Activated naive CD4-positive, alpha-beta T cell treated with anti-CD3 and anti-CD28 coated beads, Interleukin-2, amount 10 ng/mL, durations not matched to agents 7 days and 5 days (primary cell): ENCODE measurements around the gene BRD9.
A peak's percentile ranks its signal among the peaks of the same experiment; 100 is the strongest.
"Not testable (repeated sequence)": the region's sequence is repeated elsewhere in the genome, so short reads cannot be mapped to it uniquely, and the experiment has no call there.

Experiments
- CTCF ChIA-PET: fragments of 350-600 bp; sonication (Branson Sonifier 250); formaldehyde crosslinking; loops from one replicate; lab custom pipeline; 2021; ENCODE audit warnings: antibody characterized with exemption; lab: Charles Lee
- DNase-seq: peaks from one replicate; pipeline ENCODE4 v3.0.0-alpha.2; 2020
- H3K27ac Mint-ChIP-seq: one replicate; pipeline ENCODE4 v1.8.0; 2021; ENCODE audit warnings: mild to moderate bottlenecking, moderate library complexity, mixed read lengths
- H3K27me3 Mint-ChIP-seq: one replicate; pipeline ENCODE4 v1.8.0; 2021; ENCODE audit warnings: mild to moderate bottlenecking, mixed read lengths
- H3K36me3 Mint-ChIP-seq: one replicate; pipeline ENCODE4 v1.8.0; 2021; ENCODE audit warnings: mixed read lengths
- H3K4me1 Mint-ChIP-seq: one replicate; pipeline ENCODE4 v1.8.0; 2021; ENCODE audit warnings: mixed read lengths
- H3K4me3 Mint-ChIP-seq: one replicate; pipeline ENCODE4 v1.8.0; 2021; ENCODE audit warnings: mild to moderate bottlenecking, moderate library complexity, mixed read lengths
- H3K9me3 Mint-ChIP-seq: one replicate; pipeline ENCODE4 v1.8.0; 2021; ENCODE audit warnings: mixed read lengths

The BRD9 gene

GRCh38 chr5:840118-840973 is 52.3 kb downstream of the BRD9 start:
- not testable (repeated sequence) for H3K4me3 Mint-ChIP-seq

GRCh38 chr5:838431-838851 is 54.2 kb downstream of the BRD9 start:
- CTCF ChIA-PET, H3K27ac Mint-ChIP-seq, H3K27me3 Mint-ChIP-seq, H3K36me3 Mint-ChIP-seq, H3K9me3 Mint-ChIP-seq, H3K4me1 Mint-ChIP-seq, H3K4me3 Mint-ChIP-seq: not testable (repeated sequence)
- DNase-seq: peak; percentile 18

More at GRCh38 chr5:840118-840973, 52.3 kb downstream of the BRD9 start:
- DNase-seq: peak; percentile 19
- H3K27me3 Mint-ChIP-seq, H3K36me3 Mint-ChIP-seq, H3K4me1 Mint-ChIP-seq, H3K9me3 Mint-ChIP-seq, CTCF ChIA-PET: not testable (repeated sequence)
- peak overlapping the region; percentile 3 for H3K27ac Mint-ChIP-seq

GRCh38 chr5:837621-838121 is 54.9 kb downstream of the BRD9 start:
- H3K27me3 Mint-ChIP-seq, H3K4me3 Mint-ChIP-seq, H3K4me1 Mint-ChIP-seq, DNase-seq, H3K36me3 Mint-ChIP-seq, H3K9me3 Mint-ChIP-seq, H3K27ac Mint-ChIP-seq, CTCF ChIA-PET: not testable (repeated sequence)

GRCh38 chr5:835933-836612 is 56.5 kb downstream of the BRD9 start:
- H3K27me3 Mint-ChIP-seq, H3K4me1 Mint-ChIP-seq, H3K36me3 Mint-ChIP-seq, H3K27ac Mint-ChIP-seq, CTCF ChIA-PET, H3K4me3 Mint-ChIP-seq, H3K9me3 Mint-ChIP-seq: not testable (repeated sequence)
- DNase-seq: peak; percentile 12

- H3K4me3 Mint-ChIP-seq, DNase-seq, H3K27me3 Mint-ChIP-seq, CTCF ChIA-PET, H3K27ac Mint-ChIP-seq, H3K9me3 Mint-ChIP-seq, H3K4me1 Mint-ChIP-seq, H3K36me3 Mint-ChIP-seq: not testable (repeated sequence)
Measured at GRCh38 chr5:834013-834412, 58.6 kb downstream of the BRD9 start.

- H3K27me3 Mint-ChIP-seq, H3K27ac Mint-ChIP-seq, DNase-seq, H3K9me3 Mint-ChIP-seq, H3K4me1 Mint-ChIP-seq, H3K4me3 Mint-ChIP-seq, CTCF ChIA-PET, H3K36me3 Mint-ChIP-seq: not testable (repeated sequence)
Measured at GRCh38 chr5:828194-828593, 64.4 kb downstream of the BRD9 start.

GRCh38 chr5:825544-825943 is 67.1 kb downstream of the BRD9 start:
- H3K36me3 Mint-ChIP-seq, H3K27ac Mint-ChIP-seq, H3K9me3 Mint-ChIP-seq, H3K4me1 Mint-ChIP-seq, CTCF ChIA-PET, DNase-seq, H3K27me3 Mint-ChIP-seq, H3K4me3 Mint-ChIP-seq: not testable (repeated sequence)

- DNase-seq: no peak
- Mint-ChIP-seq H3K9me3 (no peaks in the 10 kb centered on the region), H3K4me1 (no peaks in the 10 kb centered on the region), H3K27me3 (no peaks in the 10 kb centered on the region), H3K4me3 (no peak overlapping the region), H3K36me3 (no peaks in the 10 kb centered on the region), H3K27ac (no peak overlapping the region)
- CTCF ChIA-PET: no interaction called here
Measured at GRCh38 chr5:821504-821903, 71.1 kb downstream of the BRD9 start.

GRCh38 chr5:820245-820644 is 72.4 kb downstream of the BRD9 start:
- Mint-ChIP-seq H3K4me3 (no peak overlapping the region), H3K4me1 (no peaks in the 10 kb centered on the region), H3K9me3 (no peaks in the 10 kb centered on the region), H3K36me3 (no peaks in the 10 kb centered on the region), H3K27ac (no peak overlapping the region), H3K27me3 (no peaks in the 10 kb centered on the region)
- DNase-seq: no peak
- CTCF ChIA-PET: no interaction called here

- DNase-seq: no peak
- CTCF ChIA-PET: no interaction called here
- Mint-ChIP-seq H3K36me3 (no peaks in the 10 kb centered on the region), H3K4me3 (no peak overlapping the region), H3K27me3 (no peaks in the 10 kb centered on the region), H3K27ac (no peak overlapping the region), H3K4me1 (no peaks in the 10 kb centered on the region), H3K9me3 (no peaks in the 10 kb centered on the region)
Measured at GRCh38 chr5:819078-819477, 73.5 kb downstream of the BRD9 start.

- H3K36me3 Mint-ChIP-seq: no peaks in the 10 kb centered on the region
- H3K27me3 Mint-ChIP-seq: no peaks in the 10 kb centered on the region
- H3K27ac Mint-ChIP-seq: no peak overlapping the region
- H3K9me3 Mint-ChIP-seq: no peaks in the 10 kb centered on the region
- CTCF ChIA-PET: no interaction called here
- H3K4me3 Mint-ChIP-seq: no peak overlapping the region
- DNase-seq: no peak
- H3K4me1 Mint-ChIP-seq: no peaks in the 10 kb centered on the region
Measured at GRCh38 chr5:816176-816575, 76.4 kb downstream of the BRD9 start.

GRCh38 chr5:815449-815848 is 77.2 kb downstream of the BRD9 start:
- no peak overlapping the region for H3K27ac Mint-ChIP-seq
- no peaks in the 10 kb centered on the region for H3K4me1 Mint-ChIP-seq
- DNase-seq: no peak
- no peaks in the 10 kb centered on the region for H3K9me3 Mint-ChIP-seq
- no peak overlapping the region for H3K4me3 Mint-ChIP-seq
- H3K36me3 Mint-ChIP-seq: no peaks in the 10 kb centered on the region
- CTCF ChIA-PET: no interaction called here
- no peaks in the 10 kb centered on the region for H3K27me3 Mint-ChIP-seq
